IPS DF 19.7 (cell line): ENCODE results near the gene LAMA1.

Experiments used
- DNase-seq: peaks from one replicate; pipeline ENCODE4 v3.0.0-alpha.2; 2013; ENCODE audit warnings: low read depth, low spot score

The LAMA1 gene

GRCh38 chr18:6992761-6993160 lies 124.8 kb downstream of the LAMA1 start:
- no peak for DNase-seq

- DNase-seq = no peak
Observed at GRCh38 chr18:6983366-6983765, 134.2 kb downstream of the LAMA1 start.

- no peak for DNase-seq
Observed at GRCh38 chr18:6982398-6982797, 135.2 kb downstream of the LAMA1 start.

DNA sequence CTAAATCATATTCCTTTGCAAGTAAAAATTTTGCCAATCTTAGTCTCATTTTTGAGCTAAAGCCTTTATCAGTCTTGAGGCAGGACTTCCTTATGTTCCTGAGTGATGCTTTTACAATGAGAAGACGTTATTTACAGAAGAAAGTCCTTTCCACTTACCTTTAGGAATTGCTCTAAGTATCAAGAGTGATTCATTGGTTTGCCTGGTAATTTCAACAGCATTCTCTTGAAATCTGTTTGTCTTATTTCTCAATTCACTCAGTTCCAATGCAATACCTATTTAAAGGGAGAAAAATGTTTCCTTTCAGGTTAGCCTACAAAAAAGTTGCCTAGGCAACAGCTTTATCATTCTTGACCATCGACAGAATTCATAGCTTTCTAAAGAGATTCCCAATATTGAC lies 137.2 kb downstream of the LAMA1 start:
- DNase-seq = no peak

DNA sequence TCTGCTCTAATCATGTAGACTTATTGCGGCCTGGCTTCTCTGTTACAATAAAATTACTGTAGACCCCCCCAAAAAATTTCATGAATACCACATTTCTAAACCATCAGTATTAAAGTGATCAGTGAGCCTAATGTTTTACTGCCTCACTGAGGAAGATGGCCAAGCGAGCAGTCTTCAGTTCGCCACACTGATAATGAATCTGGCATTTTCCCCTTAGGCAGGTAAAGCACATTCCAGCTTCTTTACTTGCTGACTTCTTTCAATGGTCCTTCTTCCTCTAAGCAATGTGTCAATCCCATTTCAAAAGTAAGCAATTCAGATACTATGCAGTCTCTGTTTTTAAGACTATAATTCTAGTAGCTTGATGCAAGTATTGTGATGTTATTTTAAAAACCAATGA lies 137.6 kb downstream of the LAMA1 start:
- no peak for DNase-seq

GRCh38 chr18:6976935-6977334 lies 140.7 kb downstream of the LAMA1 start:
- no peak for DNase-seq

DNA sequence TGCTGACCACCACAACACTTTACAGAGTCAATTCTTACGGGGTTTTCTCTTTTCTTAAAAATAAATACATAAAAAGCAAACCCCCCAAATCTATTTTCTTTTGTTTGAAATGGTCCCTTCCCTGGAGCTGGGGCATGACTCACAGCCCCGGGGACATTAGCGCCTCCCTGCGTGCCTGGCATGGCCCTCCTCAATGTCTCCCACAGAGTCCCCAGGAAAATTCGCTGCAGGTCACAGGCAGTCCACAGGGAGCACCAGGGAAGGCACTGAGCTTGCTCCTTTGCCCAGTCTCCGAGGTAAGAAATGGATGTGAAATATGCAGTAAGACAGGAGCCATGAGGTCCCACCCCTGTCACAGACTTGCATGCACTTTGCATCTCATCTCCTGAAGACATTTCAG lies 142.5 kb downstream of the LAMA1 start:
- no peak for DNase-seq

GRCh38 chr18:6971823-6972478 lies 145.6 kb downstream of the LAMA1 start:
- DNase-seq = no peak

DNA sequence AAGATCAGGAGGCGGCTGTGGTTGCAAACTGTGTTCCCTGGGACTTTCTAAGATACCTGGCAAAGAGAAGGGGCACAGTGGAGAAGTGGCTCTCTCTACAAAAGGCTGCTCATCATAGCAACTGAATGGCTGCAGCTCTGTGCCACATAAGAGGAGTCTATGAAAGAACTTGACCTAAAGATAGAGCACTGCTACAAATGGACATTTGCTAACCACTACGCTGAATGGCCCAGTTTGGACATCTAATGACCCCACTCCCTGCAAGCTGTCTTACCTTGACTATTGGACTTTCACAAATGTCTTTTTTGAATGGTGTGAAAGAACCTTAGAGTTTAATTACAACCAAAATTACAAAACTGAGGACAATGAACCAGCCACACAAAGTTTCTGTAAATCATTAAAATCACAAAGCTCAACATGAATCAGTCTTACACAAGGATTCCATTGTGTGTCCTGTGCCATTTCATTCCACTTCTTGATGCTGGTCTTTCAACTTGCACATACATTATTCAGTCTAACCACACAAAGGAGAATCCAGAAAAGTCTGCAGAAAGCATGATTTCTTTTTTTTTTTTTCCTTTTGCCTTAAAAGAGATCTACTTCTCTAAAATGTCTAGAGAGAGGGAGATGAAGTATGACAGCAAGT lies 154.0 kb downstream of the LAMA1 start:
- DNase-seq = no peak

GRCh38 chr18:6962571-6963451 lies 154.8 kb downstream of the LAMA1 start:
- DNase-seq = no peak

DNA sequence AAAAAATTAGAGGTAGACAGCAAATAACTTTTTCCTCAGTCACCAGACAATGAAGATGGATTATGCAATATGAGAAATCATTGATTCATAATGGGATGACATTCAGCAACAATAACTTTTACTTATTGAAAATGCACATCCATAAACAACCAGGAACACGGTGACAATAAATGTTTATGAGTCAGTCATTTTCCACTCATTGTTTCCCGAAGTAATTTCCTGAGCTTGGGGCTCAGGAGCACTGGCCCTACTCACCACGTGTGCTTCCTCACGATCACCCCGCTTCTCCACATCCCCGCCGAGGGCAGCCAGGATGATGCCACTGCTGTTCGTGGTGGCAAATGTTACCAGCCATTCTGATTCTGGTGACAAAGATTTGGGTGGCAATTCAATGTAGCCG lies 156.3 kb downstream of the LAMA1 start:
- DNase-seq = no peak

DNA sequence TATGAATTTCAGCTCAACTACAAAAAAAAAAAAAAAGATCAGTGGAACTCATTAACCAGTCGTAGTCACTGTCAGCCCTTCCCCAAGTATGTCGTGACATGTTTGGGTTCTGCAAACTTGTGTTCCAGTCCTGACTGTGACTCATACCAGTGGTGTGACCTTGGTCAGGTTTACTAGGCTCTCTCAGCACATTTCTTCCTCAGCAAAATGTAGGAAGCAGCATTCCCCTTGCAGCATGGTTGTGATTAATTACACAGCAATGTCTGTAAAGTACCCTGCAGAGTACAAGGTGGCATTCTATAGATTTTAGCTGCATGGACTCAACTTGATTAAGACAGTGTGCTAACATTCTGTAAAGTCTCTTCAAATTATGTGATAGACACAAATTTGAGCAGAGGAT lies 156.9 kb downstream of the LAMA1 start:
- no peak for DNase-seq

DNA sequence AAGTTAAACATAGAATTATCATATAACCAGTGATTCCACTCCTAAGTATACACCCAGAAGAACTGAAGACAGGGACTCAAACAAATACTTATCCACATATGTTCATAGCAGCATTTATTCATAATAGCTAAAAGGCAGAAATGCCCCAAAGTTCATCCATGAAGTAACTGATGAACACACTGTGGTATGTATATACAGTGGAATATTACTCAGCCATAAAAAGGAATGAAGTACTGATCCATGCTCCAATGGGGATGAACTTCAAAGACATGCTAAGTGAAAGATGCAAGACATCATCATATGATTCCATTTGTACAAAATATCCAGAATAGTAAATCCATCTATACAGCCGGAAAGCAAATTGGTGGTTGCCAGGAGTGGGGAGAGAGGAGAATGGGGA lies 157.5 kb downstream of the LAMA1 start:
- no peak for DNase-seq

GRCh38 chr18:6959110-6959509 lies 158.5 kb downstream of the LAMA1 start:
- DNase-seq = no peak

GRCh38 chr18:6956999-6957398 lies 160.6 kb downstream of the LAMA1 start:
- no peak for DNase-seq

- DNase-seq = no peak
Observed at GRCh38 chr18:6956495-6956894, 161.1 kb downstream of the LAMA1 start.

- DNase-seq = no peak
Observed at GRCh38 chr18:6955304-6955703, 162.3 kb downstream of the LAMA1 start.

DNA sequence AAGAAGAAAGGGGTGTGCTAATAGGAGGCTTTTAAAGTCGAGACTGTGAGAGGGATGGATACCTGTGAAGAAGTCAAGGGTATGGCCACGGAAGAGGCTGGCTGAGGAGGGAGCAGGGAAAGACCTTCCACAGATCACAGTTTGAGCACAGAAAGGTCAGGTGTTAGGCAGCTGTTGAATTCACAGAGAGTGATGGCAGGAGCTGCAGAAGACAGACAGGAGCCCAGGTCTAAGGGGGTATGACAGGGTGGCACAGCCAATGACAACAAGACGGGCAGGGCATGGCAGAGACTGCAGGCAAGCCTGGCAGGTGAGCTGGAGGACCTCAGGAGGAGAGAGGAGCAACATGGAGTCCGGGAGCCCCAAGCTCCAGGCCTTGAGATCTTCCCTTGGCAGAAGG lies 163.1 kb downstream of the LAMA1 start:
- DNase-seq = no peak

GRCh38 chr18:6951336-6952090 lies 166.1 kb downstream of the LAMA1 start:
- DNase-seq = no peak

DNA sequence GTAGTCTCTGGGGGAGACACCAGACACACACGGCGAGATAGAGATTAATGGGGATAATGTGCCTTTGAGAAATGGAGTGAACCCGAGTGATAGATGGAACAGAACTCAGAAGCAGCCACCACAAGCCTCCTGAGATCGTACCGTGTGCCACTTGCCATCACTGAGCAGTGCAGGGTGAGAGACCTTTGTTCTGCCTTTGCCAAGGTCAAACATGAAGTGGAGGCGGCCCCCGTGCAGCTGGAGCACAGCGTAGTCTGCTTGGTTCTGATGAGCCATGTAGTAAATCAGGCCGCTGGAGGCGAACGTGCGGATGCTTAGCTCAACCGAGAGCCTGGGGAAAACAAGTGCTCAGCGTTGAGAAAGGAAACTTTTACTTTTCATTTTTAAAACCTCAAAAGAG lies 167.0 kb downstream of the LAMA1 start:
- DNase-seq = no peak

- DNase-seq = no peak
Observed at GRCh38 chr18:6949800-6950586, 167.6 kb downstream of the LAMA1 start.
